ENCODE measurements around the gene EVC2.

DNA sequence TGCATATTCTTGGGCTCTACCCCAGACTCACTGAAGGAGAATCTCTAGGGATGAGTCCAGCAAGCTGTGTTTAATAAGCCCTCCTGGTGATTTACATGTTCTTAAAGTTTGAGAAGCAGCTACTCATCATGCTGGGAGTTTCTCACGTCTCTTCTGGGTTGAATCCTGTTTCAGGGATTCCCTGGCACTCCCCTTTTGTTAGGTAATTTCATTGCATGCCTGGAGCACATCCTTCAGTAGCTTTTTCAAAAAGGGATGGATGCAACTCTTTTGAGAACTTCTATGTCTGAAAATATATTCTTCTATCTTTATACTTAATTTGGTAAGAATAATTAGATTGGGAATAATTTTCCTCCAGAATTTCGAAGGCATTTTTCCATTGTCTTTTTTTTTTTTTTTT lies 7.0 kb upstream of the EVC2 start:
- TF ChIP-seq, protein P1, sequence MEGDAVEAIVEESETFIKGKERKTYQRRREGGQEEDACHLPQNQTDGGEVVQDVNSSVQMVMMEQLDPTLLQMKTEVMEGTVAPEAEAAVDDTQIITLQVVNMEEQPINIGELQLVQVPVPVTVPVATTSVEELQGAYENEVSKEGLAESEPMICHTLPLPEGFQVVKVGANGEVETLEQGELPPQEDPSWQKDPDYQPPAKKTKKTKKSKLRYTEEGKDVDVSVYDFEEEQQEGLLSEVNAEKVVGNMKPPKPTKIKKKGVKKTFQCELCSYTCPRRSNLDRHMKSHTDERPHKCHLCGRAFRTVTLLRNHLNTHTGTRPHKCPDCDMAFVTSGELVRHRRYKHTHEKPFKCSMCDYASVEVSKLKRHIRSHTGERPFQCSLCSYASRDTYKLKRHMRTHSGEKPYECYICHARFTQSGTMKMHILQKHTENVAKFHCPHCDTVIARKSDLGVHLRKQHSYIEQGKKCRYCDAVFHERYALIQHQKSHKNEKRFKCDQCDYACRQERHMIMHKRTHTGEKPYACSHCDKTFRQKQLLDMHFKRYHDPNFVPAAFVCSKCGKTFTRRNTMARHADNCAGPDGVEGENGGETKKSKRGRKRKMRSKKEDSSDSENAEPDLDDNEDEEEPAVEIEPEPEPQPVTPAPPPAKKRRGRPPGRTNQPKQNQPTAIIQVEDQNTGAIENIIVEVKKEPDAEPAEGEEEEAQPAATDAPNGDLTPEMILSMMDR (IDR thresholded peaks at IDR 0.05; ENCODE audit: low read length) = no peak
- TF ChIP-seq EZH2phosphoT487 (IDR thresholded peaks at IDR 0.05; ENCODE audit: low read length) (no peak), EZH2 (optimal IDR thresholded peaks at IDR 0.05; ENCODE audit: low read depth, low read length) (no peak)

All from MM.1S (cell line).